Esophagus squamous epithelium (tissue), 4 donors: Measurements from ENCODE around the gene RAB5B.

Source experiments
- POLR2A ChIP-seq, 4 donors: fragments of 450-650 bp; IDR thresholded peaks; one replicate each; pipeline ENCODE4 v1.6.1; 2017; ENCODE audit warnings: antibody characterized with exemption in 4 of 4, mild to moderate bottlenecking in 4 of 4, moderate library complexity in 3 of 4
- TF ChIP-seq, protein P1 (sequence below), 6 experiments: fragments of 450-650 bp in 4 of 6; fragments of 200-600 bp in 2 of 6; sonication (generic) in 2 of 6; IDR thresholded peaks; one replicate each; pipeline ENCODE4 v1.5.1; 2016 to 2019; ENCODE audit warnings: antibody characterized with exemption in 6 of 6, mild to moderate bottlenecking in 4 of 6, moderate library complexity in 4 of 6

GRCh38 chr12:56038022-56038655 lies 64.3 kb downstream of the RAB5B start:
- TF ChIP-seq, protein P1, sequence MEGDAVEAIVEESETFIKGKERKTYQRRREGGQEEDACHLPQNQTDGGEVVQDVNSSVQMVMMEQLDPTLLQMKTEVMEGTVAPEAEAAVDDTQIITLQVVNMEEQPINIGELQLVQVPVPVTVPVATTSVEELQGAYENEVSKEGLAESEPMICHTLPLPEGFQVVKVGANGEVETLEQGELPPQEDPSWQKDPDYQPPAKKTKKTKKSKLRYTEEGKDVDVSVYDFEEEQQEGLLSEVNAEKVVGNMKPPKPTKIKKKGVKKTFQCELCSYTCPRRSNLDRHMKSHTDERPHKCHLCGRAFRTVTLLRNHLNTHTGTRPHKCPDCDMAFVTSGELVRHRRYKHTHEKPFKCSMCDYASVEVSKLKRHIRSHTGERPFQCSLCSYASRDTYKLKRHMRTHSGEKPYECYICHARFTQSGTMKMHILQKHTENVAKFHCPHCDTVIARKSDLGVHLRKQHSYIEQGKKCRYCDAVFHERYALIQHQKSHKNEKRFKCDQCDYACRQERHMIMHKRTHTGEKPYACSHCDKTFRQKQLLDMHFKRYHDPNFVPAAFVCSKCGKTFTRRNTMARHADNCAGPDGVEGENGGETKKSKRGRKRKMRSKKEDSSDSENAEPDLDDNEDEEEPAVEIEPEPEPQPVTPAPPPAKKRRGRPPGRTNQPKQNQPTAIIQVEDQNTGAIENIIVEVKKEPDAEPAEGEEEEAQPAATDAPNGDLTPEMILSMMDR (IDR thresholded peaks at IDR 0.05), result no peak
- TF ChIP-seq POLR2A (IDR thresholded peaks at IDR 0.05), result no peak
